Activated T-helper 1 cell treated with anti-CD3 and anti-CD28 coated beads, Interleukin-2, amount 50 U/mL, for 16 hours (primary cell): Measurements from ENCODE around the gene ASXL1.

ENCODE experiments used
- DNase-seq, 2 donors: peaks; one replicate each; pipeline ENCODE4 v3.0.0-alpha.2; 2020; ENCODE audit warnings: low read depth in 1 of 2, low spot score in 1 of 2

ASXL1 gene

DNA sequence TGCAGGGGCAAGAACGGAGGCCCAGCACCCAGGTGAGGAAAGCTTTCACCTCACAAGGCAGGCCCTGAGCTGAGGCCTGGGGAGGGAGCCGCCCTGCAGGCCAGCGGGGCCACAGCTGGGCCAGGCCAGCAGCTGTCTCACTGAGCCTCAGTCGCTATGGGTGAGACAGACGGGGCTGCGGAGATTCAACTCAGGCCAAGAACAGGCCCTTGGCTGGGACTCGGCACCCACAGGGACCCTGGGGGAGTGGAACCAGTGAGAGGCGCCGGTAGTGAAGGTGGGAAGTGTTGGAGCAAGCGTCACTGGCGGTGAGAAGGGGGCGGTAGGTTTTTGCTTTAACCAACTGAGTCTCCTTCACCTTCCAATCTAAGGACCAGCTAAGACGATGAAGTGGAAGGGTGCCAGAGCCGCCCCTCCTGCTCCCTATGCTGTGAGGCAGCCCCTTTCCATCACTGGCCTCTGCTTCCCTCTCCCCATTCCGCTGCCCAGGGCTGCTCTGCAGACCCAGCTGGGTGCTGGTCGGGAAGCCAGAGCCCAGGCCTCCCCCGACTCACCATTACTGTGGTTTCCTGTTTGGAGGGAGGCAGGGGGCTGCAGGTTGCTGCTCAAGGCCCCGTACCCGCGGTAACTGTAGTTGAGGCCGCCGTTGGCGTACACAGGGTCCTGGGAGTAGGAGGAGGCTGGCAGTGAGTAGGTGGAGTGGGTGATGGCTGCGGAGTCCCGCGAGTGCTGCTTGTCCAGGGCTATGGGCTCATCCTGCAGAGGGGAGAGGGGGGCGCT, 93.7 kb downstream of the ASXL1 start:
- no peak for DNase-seq

DNA sequence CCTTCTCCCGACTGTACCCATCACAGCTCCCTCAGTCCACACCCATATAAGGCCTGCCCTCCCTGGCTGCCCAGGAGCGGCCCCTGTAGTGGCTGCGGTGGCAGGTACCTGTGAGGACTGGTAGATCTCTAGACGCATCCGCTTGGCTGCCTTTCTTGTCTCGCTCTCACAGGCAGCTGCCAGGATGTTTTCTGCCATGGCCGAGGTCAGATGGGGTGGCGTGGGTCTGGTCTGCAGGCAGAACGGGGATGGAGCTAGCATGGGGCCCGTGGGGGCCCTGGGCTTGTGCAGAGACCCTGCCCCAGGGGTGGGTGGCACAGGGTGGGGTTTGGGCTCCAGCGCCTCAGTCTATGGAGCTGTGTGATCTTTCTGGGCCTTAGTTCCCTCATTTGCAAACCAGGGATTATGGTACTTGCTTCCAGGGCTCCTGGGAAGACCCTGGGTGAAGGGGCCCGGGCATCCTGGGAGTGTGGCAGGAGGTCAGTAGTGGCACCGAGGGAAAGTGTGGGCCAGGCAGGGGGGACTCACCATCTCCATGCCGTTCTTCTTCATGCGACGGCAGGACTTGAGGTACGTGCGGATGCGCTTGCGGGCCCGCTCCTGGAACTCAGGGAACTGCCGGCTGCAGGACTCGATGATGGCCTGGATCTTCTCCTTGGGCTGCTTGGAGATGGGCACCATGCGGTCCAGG, 94.8 kb downstream of the ASXL1 start:
- DNase-seq, result no peak

DNA sequence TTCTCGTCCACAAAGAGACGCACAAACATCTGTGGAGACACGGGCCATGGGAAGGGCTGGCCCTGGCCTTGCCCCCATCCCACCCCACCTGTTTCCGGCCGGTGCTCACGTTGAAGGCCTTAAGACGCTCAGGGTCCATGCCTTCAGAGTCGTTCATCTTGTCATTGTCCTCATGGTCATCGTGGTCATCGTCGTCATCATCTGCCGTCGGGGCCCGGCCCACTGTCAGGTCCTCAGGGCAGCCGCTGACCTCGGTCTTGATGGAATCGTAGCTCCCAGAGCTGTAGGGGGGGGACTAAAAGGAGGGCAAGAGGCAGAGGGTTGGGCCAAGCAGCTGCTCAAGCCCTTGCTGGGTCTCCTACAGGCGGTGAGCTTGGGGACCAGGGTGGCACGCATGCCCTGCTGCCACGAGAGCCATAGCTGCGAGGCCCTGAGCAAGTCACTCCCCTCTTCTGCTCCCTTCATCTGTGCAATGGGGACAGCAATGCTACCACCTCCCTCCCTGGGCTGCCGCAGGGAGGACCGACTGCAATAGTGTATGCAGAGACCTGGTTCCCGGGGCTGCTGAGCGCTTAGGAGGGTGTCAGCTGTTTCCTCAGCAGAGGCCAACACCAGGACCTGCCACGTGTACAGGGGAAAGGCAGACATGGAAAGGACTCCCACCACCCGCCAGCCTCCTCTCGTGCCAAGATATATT, 95.5 kb downstream of the ASXL1 start:
- no peak for DNase-seq

DNA sequence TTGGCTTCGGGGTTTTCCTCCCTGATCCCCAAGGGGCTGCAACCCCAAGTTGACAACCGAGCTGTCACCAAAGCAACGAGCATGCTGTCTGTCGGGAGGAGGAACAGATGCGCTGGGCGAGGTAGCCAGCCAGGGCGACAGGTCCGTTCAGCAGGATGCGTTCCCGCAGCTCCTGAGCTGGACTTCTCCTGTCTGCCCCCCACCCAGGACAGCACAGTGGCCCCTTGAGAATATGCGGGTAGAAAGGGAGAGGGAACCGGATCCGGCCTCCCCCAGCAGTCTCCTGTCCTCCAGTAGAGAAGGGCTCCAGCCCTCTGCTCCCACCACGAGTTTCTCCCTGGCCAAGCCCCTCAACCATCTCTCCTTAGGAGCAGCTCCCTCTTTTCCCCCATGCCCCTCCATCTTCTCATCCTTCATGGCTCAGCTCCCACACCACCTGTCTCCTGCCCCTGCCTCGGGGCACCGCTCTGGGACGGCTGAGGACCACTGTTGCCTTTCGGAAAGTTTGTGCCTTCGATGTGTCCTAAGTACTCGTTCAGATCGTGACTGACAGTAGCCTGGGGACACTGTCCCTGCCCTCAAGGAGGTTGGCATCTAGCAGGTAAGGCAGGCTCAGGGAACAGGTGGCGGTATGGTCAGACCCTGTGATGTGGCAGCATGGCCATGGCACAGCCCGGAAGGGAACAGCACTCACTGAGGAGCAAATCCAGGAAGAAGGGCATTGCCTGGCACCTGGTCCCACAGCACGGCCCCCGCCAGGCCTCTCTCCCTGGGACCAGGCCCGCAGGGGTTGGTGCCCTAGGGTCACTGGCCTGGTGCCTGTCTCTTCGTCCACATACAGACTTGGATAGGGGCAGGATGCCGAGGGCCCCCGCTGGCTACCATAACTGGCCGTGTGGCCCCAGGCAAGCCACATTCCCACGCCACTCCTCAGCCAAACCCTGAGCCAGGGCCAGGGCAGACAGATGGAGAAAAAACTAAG, 96.3 kb downstream of the ASXL1 start:
- DNase-seq, result no peak

DNA sequence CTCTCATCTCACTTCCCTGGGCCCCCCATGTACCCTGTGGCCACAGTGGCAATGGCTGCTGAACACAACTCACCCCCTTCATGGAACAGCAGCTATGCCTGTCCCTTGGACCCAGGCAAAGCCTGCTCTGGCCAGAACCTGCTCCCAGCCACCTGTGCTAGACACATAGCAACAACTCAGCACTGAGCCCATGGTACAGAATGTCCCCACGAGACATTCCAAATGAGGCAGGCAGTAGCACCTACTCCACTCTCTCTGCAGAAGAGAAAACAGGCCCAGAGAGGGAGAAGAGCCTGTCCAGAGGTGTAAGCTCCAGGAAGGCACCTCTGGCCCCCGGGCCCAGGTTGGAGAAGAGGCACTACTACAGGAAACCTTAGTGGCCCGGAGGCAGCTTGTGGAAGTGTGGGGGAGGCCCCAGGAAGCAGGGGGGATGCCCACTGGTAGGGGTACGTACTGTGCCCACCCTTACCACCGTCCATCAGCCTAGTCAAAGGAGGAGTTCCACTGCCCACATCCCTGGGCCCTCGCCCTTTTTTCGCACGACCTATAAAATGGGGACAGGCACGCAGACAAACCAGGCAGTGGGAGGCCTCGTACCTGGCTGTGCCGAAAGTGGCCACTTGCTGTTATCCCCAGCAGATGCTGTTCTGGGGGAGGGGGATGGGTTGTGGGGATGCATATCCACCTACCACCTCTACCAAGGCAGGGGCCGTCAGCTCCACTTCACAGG, 97.2 kb downstream of the ASXL1 start:
- no peak for DNase-seq

DNA sequence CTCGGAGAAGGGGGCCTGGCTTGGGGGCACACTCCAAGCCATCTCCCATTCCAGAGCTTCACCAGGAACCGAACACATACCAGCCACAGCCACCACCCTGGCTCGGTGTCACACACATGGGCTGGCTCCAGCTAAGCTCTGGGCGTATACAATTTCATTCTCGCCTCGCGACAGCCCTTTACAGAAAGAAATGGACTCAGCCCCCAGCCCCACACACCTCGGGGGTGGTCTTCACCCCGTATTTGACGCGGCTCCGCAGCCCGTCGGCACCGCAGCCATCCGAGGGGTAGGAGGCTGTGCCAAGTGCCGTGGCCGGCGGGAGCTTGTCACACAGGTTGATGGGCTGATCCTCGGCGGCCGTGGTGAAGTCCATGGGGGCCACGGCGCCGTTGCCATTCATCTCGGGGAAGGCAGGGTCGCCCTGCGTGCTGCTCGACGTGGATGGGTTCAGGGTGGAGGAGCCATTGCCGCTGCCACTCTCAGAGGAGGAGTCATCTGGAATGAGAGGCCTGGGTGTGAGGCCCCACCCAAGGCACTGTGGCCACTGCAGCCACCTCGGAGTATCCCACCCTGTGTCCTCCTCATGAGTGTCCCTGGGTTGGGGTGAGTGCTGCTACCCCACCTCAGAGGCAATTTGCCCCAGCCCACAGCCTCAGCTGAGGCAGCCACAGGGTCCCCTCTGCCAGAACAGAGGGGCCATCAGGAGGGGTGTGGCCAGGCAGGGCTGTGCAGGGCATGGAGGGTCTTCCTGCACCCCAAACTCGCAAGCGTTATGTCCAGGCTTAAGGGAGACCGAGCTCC, 98.0 kb downstream of the ASXL1 start:
- DNase-seq, result no peak

DNA sequence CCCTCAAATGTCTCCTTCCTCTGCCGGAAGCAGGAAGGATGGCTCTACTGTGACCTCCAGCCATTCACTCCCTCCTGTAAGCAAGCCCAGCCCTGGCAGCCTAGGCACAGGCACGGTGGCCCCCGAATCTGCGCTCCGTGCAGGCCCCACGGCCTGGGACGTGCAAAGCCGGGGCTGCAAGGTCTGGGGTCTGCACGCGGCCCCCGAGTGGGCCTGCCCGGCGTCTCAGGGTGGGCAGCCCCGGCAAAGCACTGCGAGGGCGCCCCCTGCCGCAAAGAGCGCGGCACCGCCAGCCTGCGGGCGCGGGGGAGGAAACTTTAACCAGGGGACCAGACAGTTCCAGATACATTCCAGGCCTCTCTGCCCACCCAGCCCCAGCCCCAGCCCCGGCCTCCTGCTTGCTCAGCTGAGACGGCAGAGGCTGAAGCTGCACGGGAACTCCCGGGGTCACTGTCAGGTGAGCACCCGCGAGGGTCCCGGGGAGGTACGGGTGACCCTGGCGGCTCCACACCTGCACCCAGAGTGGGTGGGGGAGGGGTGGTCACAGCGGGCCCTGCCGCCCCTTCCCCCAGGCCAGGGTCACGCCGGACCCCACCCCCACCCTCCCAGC, 98.8 kb downstream of the ASXL1 start:
- no peak for DNase-seq

DNA sequence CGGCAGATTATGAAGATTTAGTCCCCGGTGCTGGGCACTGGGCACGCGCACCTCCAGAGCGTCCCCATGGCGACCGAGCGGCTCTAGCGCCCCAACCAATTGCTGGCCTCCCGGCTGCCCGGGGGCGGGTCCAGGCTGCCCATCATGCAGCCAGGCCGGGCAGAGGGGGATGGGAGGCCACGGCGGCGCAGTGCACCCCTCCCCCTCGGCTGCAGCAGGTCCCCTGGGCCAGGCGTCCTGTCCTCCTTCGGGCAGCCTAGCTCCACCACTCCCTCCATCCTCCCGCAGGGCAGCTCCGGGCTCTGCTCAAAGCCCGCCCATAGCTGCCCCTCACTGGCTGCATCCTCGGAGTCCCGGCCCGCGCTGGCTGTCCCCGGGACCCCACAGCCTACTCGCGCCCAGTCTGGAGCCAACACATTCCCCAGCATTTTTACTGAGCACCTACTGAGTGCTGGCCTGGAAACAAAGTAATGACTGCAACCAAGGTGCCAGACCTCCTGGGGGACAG, 99.4 kb downstream of the ASXL1 start:
- no peak for DNase-seq

DNA sequence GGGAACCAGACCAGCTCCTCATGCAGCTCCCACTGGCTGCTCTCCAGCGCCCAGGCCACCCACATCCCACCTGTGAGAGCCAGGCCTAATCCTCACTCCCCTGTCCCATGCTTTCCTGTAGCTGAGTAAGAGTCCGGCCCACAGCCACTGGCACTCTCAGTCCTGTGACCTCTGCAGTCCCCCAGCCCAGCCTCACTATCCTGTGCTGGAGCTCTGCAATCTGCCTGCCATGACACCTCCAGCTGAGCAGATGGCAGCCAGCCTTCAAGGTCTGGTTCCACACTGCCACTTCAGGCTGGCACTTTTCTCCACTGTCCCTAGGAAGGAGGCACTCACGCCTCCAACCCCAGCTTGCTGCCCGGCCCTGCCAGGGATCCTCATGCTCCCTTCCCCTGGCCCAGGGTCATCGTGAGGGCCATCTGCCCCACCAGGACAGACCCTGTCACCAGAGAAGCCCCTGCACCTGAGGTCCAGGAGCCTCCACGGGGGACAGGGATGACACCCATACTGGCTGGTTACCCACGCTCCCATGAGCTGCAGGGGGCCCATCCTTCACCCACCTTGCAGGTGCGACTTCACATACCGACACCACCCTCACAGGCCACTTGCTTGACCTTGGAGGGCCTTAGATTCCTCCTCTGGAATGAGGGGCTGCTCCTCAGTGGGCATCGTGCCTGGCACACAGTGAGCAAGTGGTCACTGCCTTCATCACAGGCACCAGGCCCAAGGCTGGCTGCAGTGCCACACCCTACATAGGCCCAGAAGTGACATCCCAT, 100.1 kb downstream of the ASXL1 start:
- no peak for DNase-seq

DNA sequence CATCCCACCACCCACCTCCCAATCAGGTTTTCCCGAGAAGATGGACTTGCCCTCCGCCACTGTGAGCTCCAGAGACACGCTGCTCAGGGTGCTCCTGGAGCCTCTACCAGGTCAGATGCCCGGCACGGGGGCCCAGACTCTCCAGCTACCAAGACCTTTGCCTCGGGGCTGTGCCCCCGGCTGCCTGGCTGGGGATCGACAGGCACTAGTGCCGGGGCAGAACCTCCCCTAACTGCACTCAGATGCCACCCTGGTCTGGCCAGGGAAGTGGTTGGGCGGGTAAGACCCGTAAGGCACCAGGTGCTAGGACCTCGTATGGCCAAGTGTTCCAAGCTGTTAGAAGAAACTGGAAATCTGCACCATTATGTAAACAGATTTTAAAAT, 100.7 kb downstream of the ASXL1 start:
- DNase-seq, result no peak

DNA sequence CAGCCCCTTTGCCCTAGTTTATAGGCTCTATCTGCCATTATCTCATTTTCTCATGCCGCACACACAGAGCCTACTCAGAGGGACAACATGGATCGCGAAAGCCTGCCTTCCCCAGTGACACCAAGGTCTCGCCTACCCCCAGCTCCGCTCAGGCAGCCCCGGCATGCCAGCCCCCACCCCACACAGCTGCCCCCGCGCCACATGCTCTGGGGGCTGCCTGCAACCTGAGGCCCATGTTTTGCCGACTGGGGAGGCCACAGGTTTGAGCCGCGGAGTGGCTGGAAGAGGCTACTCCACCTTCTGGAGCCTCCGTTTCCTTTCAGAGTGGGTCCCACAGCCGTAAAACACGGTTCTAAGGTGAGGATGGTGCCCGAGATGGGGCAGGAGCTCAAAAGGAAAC, 102.1 kb downstream of the ASXL1 start:
- no peak for DNase-seq

DNA sequence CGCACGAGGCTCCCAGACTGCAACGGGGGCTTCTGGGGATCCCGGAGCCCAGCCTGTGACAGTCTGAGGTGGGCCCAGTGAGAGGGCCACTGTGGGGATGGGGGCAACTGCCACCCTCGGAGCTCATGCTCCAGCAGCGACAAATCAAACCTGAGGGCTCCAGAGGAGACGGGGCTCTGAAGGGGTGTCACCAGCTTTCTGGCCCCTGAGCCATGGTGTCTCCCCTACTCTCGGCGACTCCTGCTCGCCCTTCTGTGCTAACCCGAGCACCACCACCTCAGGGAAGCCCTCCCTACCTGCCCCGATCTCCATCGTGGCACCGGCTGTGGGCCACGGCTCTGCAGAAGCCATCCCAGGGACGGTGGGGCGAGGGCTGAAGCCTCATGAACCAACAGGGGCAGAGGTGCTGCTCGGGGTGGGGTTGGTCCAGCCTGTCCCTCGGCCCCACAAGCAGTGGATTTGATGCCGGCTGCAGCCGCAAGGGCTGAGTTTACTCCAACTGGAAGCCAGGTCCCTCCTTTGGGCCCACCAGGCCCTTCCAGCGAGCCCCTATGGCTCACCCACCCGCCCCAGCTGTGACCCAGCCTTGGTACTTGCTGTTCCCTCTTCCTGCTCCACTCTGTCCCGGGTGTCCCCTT, 102.7 kb downstream of the ASXL1 start:
- no peak for DNase-seq

DNA sequence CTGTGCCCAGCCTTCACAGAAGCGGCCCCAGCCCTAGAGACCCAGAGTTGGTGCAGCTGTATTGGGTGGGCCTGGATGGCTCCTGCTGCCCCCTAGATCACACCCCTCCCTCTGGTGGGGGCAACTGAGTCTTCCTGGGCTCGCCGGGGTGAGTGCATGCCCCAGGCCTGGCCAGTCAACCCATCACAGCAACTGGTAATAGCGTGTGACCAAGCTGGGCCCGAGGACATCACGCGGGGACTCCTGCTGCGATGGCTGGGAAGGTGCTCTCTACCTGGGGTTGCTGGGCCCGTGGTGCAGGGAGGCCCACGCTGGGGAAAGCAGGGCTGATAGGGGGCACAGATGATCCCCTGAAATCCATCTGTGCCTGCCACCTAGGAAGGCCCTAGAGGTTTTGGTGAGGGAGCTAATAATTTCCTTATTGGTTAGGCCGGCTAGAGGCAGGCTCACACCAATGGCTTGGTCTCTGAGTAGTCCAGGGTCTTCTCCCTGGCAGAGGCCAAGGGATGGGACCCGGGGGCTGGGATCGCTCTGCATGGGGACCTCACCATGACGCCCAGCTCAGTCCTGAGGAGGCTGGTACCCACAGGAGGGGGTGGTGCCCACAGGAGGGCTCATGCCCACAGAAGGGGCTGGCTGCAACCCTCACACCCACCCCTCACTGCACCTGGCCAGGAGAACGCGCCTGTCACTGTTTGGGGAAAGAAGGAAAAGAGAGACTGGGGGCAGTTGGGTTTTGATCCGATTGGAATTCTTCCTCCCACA, 103.9 kb downstream of the ASXL1 start:
- no peak for DNase-seq

DNA sequence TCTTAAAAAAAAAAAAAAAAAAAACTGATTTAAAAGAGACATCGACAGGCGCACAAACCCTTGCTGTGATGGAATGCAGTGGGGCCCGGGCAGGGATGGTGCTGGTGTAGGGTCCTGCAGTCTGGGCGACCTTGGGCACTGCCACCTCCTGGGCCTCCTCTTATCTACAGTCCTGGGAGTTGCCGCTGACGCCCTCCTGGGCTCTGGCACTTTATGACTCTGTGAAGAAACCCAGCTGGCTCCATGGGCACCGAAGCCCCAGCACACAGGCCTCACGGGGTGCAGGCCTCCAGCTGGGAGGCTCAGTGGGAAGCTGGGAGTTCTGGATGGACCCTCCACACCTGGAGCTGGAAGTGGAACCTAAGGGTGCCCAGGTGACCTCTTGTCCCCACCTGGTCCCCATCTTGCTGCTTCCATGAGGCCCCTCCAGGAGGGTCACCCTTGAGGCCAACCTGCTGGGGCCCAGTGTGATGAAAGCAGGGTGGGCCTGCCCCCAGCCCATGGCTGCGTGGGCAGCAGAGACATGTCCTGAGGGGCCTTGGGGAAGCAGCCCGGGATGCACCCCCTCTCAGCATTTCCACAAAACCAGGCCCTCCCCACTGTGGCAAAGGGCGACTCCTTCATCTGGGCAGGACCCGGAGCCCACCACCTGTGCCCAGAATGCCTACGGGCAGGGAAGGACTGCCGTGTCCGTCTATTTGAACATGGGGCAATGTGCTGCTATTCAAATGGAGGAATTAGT, 104.9 kb downstream of the ASXL1 start:
- no peak for DNase-seq

DNA sequence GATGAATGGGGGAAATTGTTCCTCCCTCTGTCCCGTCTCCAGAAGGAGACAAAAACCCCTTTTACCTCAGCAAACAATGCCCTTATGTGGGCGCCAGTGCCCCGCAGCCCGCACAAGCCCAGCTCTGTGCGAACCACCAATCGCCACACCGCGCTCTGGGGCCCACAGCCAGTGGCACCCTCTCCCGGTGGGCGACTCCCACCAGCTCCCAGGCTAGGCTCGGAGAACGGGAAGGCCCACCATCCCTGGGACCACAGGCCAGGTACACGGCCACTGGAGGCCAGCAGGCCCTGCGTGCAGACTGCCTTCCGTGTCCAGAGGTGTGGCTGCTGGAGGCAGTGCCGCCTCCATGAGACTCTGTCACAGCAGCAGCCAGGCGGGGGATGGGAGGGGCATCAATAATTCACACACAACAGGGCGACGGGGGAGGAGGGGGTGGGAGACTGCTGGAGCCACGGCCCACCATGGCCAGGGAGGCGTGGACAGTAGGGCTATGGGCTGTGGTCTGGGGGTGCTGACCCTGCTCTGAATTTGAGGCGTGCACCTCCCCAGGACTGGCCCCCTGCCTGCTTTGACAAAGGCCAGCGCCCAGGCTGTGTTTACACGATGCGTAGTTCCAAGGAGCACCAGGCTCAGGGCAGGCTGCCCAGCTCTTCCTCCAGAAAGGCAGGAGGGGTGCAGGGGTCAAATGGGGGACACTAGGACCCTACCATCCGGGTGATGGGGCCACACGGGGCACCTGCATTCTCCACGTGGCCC, 105.7 kb downstream of the ASXL1 start:
- no peak for DNase-seq
